ENCODE results near the gene PARD3. TPM values are rescaled to one million over a fixed set of nuclear protein-coding genes. Genes with fewer than 3 reads are reported as not detected.

The PARD3 gene
- total and polyA plus RNA-seq, 10 of the 15 experiments (the other 5 are each of a cell fraction or from before 2014, with no cell fraction given), result 2.6 to 43.1 (median 13.9) TPM

DNA sequence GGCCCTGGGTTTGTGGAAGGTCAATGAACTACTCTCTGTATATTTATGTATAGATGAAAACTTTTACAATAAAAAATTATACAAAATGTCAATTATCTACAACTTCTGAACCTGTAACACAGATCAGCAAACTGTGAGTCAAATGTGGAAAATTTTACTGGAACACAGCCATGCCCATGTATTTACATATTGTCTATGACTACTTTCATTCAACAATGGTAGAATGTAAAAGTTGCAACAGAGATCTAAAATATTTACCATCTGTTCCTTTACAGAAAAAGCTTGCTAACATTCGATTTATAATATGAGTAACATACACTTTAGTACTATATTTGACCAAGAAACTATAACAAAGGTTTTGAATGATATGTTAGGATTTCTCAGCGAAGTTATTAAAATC, 481.6 kb downstream of the PARD3 start:
- ChIA-PET SMC1A (ENCODE audit: uncharacterized antibody, unreplicated experiment) (interaction anchor here (0.7 to 6.5 kb wide), 4 partner anchors 8 to 527 kb away, joined by 3 to 72 read pairs (median 6); no protein-coding TSS in a partner anchor), RAD21 (ENCODE audit: unreplicated experiment) (interaction anchor here (1.0 to 2.0 kb wide), 3 partner anchors 8 to 303 kb away, joined by 3 to 7 read pairs (median 4); no protein-coding TSS in a partner anchor), POLR2A (no interaction called here), CTCF (interaction anchor here (0.6 to 3.4 kb wide), 5 partner anchors 10 to 629 kb away, joined by 3 to 11 read pairs (median 4); no protein-coding TSS in a partner anchor)
- no peak overlapping the region for H3K9ac ChIP-seq (ENCODE audit: control insufficient read depth, insufficient read depth, low read length)
- in situ Hi-C loops (cut with MboI) (no loop called here), intact Hi-C loops (cut with micrococcal nuclease; ENCODE audit: unreplicated experiment) (no loop called here)
- H3K36me3 ChIP-seq (ENCODE audit: control insufficient read depth in 2 of 2, insufficient read depth in 2 of 2, low read length in 1 of 2), result no peaks in the 10 kb centered on the region
- TF ChIP-seq SP1 (IDR thresholded peaks at IDR 0.05; ENCODE audit: low read depth, low read length) (no peak), JUND (IDR thresholded peaks at IDR 0.05; ENCODE audit: low read depth, low read length) (no peak), BCL11A (IDR thresholded peaks at IDR 0.05; ENCODE audit: low read depth, low read length) (no peak), MTA2 (IDR thresholded peaks at IDR 0.05; ENCODE audit: low read depth) (no peak), NRF1 (conservative IDR thresholded peaks at IDR 0.05; ENCODE audit: low read depth, low read length) (no peak), SUZ12 (IDR thresholded peaks at IDR 0.05; ENCODE audit: unreplicated experiment) (no peak), PAX8 (IDR thresholded peaks at IDR 0.05) (no peak), FOXK2 (IDR thresholded peaks at IDR 0.05) (no peak), NFIC (IDR thresholded peaks at IDR 0.05; ENCODE audit: low read depth, low read length) (no peak)
- TF ChIP-seq, protein P1, sequence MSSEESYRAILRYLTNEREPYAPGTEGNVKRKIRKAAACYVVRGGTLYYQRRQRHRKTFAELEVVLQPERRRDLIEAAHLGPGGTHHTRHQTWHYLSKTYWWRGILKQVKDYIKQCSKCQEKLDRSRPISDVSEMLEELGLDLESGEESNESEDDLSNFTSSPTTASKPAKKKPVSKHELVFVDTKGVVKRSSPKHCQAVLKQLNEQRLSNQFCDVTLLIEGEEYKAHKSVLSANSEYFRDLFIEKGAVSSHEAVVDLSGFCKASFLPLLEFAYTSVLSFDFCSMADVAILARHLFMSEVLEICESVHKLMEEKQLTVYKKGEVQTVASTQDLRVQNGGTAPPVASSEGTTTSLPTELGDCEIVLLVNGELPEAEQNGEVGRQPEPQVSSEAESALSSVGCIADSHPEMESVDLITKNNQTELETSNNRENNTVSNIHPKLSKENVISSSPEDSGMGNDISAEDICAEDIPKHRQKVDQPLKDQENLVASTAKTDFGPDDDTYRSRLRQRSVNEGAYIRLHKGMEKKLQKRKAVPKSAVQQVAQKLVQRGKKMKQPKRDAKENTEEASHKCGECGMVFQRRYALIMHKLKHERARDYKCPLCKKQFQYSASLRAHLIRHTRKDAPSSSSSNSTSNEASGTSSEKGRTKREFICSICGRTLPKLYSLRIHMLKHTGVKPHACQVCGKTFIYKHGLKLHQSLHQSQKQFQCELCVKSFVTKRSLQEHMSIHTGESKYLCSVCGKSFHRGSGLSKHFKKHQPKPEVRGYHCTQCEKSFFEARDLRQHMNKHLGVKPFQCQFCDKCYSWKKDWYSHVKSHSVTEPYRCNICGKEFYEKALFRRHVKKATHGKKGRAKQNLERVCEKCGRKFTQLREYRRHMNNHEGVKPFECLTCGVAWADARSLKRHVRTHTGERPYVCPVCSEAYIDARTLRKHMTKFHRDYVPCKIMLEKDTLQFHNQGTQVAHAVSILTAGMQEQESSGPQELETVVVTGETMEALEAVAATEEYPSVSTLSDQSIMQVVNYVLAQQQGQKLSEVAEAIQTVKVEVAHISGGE (CRISPR knock-in tag; IDR thresholded peaks at IDR 0.05), result no peak
- TF ChIP-seq, protein P2, sequence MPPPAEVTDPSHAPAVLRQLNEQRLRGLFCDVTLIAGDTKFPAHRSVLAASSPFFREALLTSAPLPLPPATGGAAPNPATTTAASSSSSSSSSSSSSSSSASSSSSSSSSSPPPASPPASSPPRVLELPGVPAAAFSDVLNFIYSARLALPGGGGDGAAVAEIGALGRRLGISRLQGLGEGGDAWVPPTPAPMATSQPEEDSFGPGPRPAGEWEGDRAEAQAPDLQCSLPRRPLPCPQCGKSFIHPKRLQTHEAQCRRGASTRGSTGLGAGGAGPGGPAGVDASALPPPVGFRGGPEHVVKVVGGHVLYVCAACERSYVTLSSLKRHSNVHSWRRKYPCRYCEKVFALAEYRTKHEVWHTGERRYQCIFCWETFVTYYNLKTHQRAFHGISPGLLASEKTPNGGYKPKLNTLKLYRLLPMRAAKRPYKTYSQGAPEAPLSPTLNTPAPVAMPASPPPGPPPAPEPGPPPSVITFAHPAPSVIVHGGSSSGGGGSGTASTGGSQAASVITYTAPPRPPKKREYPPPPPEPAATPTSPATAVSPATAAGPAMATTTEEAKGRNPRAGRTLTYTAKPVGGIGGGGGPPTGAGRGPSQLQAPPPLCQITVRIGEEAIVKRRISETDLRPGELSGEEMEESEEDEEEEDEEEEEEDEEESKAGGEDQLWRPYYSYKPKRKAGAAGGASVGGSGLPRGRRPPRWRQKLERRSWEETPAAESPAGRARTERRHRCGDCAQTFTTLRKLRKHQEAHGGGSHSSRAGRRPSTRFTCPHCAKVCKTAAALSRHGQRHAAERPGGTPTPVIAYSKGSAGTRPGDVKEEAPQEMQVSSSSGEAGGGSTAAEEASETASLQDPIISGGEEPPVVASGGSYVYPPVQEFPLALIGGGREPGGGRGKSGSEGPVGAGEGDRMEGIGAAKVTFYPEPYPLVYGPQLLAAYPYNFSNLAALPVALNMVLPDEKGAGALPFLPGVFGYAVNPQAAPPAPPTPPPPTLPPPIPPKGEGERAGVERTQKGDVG (CRISPR knock-in tag; IDR thresholded peaks at IDR 0.05), result no peak
- TF ChIP-seq, protein P3, sequence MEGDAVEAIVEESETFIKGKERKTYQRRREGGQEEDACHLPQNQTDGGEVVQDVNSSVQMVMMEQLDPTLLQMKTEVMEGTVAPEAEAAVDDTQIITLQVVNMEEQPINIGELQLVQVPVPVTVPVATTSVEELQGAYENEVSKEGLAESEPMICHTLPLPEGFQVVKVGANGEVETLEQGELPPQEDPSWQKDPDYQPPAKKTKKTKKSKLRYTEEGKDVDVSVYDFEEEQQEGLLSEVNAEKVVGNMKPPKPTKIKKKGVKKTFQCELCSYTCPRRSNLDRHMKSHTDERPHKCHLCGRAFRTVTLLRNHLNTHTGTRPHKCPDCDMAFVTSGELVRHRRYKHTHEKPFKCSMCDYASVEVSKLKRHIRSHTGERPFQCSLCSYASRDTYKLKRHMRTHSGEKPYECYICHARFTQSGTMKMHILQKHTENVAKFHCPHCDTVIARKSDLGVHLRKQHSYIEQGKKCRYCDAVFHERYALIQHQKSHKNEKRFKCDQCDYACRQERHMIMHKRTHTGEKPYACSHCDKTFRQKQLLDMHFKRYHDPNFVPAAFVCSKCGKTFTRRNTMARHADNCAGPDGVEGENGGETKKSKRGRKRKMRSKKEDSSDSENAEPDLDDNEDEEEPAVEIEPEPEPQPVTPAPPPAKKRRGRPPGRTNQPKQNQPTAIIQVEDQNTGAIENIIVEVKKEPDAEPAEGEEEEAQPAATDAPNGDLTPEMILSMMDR (IDR thresholded peaks at IDR 0.05 in 2 of 3, conservative IDR thresholded peaks at IDR 0.05 in 1 of 3; ENCODE audit: control insufficient read depth in 2 of 3, extremely low read depth in 1 of 3, insufficient read depth in 1 of 3, low read depth in 3 of 3, low read length in 3 of 3), result no peak
- TF ChIP-seq, protein P4, sequence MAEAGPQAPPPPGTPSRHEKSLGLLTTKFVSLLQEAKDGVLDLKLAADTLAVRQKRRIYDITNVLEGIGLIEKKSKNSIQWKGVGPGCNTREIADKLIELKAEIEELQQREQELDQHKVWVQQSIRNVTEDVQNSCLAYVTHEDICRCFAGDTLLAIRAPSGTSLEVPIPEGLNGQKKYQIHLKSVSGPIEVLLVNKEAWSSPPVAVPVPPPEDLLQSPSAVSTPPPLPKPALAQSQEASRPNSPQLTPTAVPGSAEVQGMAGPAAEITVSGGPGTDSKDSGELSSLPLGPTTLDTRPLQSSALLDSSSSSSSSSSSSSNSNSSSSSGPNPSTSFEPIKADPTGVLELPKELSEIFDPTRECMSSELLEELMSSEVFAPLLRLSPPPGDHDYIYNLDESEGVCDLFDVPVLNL (IDR thresholded peaks at IDR 0.05; ENCODE audit: low read depth, low read length), result no peak
- DNase-seq (ENCODE audit: low read depth, low spot score), result no peak
- no peaks in the 10 kb centered on the region for H3K4me1 ChIP-seq (ENCODE audit: control insufficient read depth, insufficient read depth, low read length)
- 2% methylated on average over 2 of the region's 2 CpGs for WGBS (ENCODE audit: insufficient coverage, insufficient replicate concordance, low lambda C conversion rate, missing lambda C conversion rate)
- H4K20me1 ChIP-seq (ENCODE audit: control insufficient read depth, insufficient read depth), result no peaks in the 10 kb centered on the region
- no TSS peak for BruUV-seq (replicated peaks)
- FAIRE-seq, result no peak
- H3K4me2 ChIP-seq (ENCODE audit: control insufficient read depth, insufficient read depth), result no peak overlapping the region
- H3K27ac ChIP-seq (ENCODE audit: control insufficient read depth, insufficient read depth), result no peak overlapping the region
- H3K79me2 ChIP-seq (ENCODE audit: control insufficient read depth, insufficient read depth, low read length), result no peaks in the 10 kb centered on the region
- ATAC-seq, result no peak
- H3K9me3 ChIP-seq (replicated peaks; ENCODE audit: control insufficient read depth, insufficient read depth, low read length), result no peaks in the 10 kb centered on the region
- no peak overlapping the region for H3K4me3 ChIP-seq
- H2AFZ ChIP-seq (ENCODE audit: control insufficient read depth, low read depth, low read length), result no peak overlapping the region
- H3K27me3 ChIP-seq (replicated peaks in 1 of 2; ENCODE audit: control insufficient read depth in 2 of 2, insufficient read depth in 2 of 2, low read length in 1 of 2), result no peaks in the 10 kb centered on the region

Data from GM12878 (cell line).